ENCODE measurements around the gene HAPLN1.

Gene HAPLN1

DNA sequence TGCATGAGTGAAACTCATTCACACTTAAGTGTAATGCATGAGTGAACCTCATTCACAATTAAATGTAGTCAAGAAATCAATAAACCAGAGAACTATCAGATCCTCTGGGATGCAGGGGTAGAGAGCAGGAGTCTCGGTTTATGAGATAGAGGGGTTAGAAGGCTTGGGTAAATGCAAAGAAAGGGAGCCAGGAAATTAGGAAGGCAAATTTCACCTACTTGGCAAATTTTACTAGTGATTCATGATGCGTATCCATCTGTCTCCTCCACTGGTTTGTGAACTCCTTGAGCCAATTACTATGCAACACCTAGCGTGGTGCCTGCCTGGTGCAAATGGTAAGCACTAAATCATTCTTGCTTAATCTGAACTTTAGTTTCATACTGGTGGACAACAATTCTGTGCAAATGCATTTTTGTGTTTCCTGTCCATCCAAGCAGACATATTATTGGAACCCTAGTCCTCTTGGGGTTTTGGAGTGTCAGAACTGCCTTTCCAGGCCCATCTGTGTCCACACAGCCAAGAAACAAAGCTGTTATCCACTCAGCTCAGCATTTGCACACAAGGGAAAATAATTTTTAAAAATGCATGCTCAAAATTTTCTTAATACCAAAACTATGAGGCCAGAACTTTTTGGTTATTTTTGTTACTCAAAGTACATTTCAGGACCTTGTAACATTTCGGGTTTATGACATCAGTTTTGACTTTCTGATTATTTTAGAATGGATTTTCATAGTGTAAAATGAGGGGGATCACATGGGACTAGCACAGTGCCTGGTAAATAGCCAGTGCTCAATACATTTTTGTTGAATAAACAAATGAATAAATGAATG lies 5.2 kb downstream of the HAPLN1 start:
- DNase-seq: no peak

DNA sequence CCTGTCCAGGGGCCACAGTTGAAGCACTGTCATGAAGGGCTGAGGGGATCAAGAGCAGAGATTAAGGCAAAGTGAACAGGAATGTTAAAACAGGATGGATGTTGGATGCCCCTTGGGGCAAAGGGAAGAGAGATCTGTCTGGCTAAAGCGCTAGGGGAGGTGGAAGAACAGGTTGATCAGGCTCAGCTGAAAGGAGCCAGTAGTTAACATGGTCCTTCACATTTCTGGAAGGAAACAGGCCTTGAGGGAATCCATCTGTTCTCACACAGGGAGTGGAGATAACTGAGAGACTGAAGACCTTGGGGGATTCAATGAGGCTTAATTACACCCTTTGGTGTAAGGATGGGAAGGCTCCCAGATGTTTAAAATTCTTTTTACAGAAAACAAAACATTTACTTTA lies 5.8 kb downstream of the HAPLN1 start:
- no peak for DNase-seq

DNA sequence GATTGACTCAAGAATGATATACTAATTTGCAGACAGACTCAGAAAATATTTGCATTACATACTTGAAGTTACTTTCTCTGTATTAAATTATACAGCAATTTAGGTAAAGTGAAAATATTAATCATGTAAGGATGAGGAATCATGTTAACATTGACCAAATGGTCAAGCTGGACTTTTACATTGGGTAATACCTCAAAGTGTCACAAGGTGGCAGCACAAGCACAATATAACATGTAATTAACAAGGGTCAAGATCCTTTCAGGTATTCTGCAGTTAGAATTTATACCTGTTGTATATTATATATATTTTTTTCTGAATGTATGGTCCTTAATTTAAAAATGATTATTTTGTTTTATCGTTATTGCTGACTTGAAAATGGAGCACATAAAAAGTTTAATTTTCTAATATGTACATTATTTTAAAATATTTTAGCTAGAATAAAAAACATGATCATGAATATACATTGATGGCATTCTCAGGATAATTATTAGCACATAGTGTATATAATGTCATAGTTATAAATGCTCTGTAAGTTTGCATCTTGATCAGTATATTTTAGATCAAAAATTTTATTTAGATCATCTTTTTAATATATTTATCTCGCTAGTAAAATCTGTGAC lies 8.6 kb downstream of the HAPLN1 start:
- DNase-seq: peak; percentile 82

DNA sequence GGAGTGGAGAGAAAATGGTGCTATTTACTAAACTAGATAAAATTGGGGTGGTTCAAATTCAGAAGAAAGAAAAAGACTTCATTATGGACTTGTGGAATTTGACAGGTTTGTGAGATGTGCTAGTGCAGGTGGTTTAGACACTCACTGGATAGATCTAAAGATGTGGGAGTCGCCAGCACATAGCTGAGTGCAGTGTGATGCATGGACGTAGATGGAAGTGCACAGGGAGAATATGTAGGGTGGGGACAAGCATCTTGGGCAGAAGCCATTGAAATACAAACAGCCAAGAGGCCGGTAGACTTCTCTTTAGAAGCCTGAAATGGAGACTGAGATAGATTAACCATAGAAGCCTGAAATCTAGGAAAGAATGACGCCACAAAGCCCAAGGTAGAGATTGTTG lies 10.7 kb downstream of the HAPLN1 start:
- DNase-seq: no peak

DNA sequence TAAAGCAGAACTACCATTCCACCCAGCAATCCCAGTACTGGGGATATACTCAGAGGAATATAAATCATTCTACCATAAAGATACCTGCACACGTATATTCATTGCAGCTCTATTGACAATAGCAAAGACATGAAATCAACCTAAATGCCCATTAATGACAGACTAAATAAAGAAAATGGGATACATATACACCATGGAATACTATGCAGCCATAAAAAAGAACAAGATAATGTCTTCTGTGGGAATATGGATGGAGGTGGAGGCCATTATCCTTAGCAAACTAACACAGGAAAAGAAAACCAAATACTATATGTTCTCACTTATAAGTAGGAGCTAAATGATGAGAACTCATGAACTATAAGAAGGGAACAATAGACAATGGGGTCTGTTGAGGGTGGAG lies 12.5 kb downstream of the HAPLN1 start:
- no peak for DNase-seq

DNA sequence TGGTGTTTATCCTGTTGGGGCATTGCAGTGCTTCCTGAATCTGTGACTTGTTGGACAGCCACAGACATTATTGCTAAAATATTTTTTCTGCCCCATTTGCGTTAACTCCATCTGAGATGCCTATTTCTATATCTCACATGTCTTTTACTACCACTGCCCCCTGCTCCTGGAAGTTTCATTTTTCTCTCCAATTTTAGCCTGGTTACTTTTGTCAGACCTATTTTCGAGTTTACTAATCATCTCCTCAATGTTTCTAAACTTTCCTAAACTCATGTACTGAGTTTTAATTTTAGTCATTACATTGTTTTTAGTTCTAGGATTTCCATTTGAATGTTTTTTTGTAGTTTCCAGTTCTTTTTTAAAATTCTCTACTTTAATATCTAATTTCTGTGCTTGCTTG lies 17.6 kb downstream of the HAPLN1 start:
- DNase-seq: no peak

DNA sequence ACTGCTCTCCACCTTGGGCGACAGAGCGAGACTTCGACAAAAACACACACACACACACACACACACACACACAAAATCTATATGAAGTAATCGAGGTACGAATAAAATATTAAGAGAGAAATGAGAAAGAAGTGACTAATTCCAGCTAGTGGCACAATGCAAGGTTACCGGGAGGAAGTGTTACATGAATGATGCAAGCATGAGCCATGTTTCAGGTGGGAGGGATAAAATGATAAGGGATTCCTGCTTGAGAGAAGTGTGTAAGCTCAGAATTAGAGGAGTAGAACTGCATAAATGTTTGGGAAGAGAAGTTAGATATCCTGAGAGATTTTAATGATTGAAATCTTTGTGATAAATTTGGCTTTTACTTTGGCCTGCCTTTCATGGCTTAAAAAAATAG lies 18.8 kb downstream of the HAPLN1 start:
- DNase-seq: no peak

DNA sequence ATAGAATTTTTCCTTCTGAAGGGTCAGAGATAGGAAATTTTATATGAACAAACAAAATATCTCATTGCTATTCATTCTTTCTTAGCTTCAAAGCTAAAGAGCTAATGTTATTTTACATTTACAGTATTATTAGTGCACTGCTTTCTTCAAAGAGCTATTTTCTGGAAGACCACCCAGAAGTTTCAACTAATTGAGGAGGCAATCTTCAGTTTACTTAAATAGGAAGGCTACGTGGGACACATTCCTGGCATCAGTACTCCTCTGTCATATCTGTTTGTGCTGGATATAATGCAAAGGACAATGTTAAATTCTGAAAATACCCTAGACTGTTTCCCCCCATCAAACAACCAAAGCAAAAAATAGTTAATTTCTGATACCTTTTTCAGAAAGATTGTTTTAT lies 30.8 kb downstream of the HAPLN1 start:
- DNase-seq: no peak

DNA sequence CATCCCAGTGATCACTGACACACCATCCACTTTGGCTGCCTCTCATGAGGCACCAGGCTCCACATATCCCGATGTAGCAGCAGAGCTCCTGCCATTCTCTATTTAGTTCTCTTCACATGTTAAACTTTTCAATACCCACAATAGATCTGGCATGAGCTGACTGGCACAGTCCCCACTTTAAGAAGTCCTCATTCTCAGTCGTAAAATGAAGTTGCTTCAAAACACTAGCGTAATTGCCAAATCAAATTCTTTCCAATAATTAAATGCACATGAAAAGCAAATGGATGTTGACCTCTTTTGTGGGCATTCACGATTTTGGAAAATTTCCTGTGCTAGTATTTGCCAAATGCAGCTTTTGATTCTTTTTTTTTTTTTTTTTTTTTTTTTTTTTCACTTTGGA lies 32.4 kb downstream of the HAPLN1 start:
- DNase-seq: no peak

DNA sequence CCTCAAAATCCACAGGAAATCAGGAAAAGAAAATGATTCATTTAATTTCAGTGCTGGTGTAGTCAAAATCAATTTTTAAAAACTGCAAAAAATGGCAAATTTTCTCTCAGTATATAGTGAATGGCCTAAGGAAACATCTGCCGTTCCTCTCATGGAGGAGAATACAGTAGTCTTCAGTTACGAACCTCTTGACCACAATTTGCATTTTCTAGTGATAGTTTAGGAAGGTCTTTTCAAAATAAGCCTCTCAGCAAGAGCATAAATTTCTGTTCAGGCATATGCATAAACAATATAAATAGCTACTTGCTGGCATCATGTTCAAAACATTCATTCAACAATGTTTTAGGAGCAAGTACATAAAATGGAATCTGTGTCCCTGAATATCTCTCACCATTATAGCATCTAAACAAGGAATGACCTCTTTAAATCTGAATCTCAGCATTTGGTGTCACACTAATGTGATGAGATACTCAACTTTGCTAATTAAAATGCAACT lies 33.5 kb downstream of the HAPLN1 start:
- DNase-seq: no peak

DNA sequence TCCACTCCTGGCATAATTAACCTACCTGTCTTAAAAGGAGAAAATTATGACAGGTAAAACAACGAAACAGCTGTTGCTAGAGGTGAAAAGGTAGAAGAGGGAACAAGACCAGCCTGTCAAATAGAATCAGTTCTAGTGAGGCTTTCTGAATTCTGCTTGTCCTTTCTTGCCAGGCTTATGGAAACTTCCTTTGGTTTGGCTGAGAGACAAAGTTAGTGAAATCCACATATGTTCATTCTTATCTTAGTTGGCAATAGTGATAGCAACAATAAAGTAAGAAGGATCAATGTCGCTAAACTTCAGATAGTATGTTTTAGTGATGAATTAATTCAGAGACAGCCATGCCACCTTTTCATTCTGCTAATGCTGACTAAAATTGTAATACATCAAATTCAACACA lies 34.4 kb downstream of the HAPLN1 start:
- no peak for DNase-seq

DNA sequence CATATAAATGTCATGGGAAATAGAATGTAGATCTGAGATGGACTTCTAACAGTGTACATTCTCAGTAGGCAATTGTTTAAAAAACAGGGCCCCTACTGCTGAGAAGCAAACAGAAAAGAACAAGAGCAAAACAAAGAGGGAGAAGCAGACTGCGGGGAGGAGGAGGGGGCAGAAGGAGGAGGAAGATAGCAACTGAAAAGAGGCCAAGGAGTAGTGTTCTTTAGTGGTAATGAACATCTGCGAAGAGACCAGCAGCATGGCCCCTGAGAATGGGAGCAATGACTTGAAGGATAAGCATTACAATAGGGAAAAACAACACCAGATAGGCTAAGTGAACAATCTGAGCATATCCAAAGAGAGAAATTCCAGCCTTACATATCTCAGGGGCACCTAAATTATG lies 36.8 kb downstream of the HAPLN1 start:
- DNase-seq: no peak

DNA sequence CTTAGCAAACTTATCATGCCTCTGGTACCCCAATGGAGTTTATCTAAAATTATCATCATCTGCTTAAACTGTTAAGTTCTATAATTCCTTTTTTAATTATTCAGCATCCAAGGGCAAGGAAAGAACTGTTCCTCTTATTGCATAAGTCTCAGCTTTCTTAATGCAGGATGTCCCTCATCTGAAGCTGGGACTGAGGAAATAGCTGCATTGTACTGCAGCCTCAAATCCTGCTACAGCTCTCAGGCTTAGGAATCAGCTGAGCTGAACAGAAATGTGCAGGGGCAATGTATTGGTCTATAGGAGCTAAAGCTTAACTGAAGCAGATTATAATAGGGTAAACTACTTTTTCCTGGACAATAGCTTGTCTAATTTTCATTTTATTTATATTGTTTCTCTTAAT lies 48.0 kb downstream of the HAPLN1 start:
- DNase-seq: no peak

DNA sequence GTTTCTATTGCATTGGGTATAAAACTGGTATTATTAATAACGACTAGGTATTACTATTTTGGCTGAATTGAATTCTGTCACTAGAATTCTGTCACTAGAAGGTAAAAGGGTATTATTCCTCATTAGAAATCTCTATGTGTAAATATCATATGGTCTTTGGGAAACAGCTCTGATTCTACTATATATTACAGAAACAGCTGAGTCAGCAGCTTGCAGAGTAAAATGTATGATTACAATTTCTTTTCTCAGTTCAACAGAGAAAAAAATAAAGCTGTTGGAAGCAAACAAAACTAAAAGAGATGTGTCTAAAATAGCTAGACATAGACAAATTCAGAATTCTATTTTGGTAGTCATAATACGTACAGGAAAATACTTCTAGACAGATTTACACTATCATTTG lies 48.5 kb downstream of the HAPLN1 start:
- no peak for DNase-seq

DNA sequence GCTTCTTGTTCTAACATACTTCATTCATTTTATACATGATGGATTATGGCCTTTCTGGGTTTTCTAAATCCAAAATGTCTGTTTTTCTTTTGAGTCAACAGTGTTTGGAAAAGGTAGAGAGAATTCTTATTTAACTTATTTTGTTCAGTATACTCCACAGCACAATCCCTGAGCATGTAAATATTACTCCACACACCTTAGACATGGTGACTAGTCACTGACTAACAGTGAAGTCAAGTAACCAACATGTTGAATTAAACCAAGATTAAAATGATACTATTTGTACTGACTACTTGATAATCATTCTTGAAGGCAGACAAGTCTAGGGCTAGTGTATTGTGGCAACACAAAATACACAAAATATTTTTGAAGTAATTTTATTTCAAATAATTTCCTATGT lies 55.0 kb downstream of the HAPLN1 start:
- no peak for DNase-seq

DNA sequence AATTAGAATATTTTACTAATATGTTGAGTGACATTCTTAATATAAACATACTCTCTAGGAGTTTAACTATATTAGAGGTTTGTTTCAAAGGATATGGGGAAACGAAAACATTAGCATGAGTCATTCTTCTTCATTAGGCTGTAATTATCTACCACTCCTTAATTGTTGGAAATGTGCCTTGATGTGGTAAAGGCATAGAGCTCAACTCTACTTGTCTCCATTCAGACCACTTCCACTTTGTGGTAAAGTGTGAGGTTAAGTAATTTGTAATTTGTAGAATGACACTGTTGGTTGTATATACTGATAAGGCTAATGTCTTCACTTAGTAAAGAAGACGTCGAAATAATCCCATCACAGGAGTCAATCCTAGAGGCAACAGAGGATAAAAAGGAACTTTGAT lies 58.1 kb downstream of the HAPLN1 start:
- peak; percentile 43 for DNase-seq

DNA sequence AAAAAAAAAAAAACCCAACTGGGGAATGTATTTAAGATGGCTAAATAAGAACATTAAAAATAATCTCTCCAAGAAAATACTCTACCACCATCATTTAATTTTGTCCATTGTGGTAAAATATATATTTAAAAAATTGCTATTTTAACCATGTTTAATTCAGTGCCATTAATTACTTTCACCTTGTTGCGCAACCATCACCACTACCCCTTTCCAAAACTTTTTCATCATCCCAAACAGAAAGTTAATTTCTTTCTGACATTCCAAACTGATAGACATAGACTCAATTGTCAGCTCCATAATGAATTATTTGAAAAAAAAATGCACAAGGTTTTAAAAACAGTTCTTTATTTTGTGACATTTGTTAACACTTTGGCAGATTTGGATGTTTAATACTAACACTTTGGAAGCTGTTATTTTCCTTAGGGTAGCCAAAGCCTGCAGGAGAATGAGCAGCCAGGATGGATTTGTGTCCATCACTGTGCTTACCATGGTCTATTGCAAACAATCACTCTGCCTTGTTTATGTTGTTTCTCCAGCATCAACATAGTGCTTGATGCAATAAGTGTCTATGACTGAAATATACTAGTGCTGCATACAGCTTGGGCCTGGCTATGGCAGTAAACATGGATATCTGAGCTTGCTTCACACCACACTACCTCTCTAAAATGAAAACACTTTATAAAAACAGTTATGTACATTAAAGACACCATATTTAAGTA lies 62.7 kb downstream of the HAPLN1 start:
- no peak for DNase-seq

DNA sequence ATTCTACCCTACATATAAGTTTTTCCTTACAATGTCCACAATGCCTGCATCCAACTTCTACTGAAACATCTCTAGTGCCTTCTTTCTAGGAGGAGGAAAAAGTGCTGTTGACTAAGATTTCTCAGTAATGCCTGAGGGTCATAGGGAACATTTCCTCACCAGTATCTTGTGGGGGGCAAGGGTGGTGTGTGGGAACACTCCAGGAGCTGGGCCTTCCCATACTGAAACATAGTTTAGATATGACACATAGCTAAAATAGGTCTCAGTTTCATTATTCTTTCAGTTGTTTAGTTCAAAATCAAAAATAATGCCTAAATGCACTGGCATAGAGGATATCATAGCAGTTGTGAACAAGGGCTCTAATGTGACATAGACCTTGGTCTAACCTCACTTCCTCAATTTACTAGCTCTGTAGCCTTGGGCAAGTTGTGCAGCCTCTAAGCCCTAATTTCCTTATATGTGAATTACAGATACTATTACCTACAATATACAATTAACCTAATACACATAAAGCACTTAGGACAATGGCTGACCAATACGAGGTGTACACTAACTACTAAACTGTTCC lies 66.1 kb downstream of the HAPLN1 start:
- DNase-seq: peak; percentile 32

DNA sequence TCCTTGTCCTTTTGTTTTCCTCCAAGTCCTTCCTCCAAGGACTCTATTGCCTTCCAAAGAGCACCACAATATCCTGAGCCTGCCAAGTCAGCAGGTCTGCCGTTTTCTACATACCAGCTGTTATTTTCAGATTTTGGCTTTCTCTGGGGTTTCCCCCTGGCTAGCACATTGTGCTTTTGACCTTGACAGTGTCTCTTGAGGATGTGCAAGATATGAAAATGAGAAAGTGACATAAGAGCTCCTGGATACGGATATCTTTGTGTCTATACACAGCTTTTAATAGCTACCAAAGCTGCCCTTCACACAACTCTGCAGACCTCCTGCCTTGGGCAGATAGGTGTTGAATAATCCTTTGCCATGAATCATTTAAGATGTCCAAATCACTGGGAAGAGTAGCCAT lies 67.0 kb downstream of the HAPLN1 start:
- no peak for DNase-seq

DNA sequence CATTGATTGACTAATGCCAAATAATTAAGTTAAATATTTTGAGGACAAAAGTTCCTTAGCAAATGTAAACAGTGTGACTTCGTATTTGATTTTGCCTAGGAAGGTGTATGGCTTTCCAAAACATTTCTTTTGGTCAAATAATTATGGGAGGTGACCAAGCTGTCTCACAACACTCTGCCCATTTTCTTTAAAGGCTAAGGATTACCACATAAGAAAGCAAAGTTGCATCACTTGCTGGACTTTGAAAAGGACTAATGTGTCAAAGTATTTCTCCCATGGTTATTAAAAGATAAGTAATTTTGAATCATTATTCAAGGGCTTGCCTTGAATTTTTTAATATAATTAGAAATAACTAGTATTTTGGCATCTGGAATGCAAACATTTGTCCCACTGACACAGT lies 74.7 kb downstream of the HAPLN1 start:
- DNase-seq: peak; percentile 39

DNA sequence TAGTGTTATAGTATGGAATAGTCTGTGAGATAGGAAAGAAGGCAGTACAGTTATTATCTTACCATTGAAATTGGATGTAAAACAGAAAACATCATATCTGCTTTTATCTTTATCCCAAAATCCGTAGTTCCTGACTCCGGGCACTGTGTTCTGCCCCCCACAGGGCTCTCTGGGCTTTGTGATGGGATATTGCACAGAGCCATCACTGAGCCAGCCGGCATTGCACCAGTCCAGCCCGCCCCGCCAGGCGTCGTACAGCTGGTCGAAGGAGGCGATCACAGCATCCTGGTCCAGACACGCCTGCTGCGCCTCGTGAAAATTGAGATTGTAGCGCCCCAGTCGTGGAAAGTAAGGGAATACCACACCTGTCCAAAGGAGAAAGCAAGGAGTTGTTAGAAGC lies 76.4 kb downstream of the HAPLN1 start:
- no peak for DNase-seq

DNA sequence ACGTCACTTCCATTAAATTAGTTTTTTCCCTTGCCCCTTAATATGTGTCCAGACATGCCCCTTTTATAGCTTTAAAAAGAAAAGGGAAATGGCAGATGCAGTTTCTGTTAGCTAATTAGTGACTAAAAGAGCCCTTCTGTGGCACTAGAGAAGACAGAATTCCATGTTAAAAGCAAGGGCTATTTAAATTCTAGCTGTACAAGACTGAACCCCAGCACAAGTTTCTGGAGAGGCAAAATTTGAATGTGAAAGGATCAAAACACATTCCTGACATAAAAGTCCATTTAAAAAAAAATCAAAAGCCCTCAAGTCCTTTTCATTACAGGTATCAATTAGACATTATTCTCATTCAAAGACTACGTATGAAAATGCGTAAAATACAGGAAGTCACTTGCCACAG lies 78.7 kb downstream of the HAPLN1 start:
- no peak for DNase-seq

DNA sequence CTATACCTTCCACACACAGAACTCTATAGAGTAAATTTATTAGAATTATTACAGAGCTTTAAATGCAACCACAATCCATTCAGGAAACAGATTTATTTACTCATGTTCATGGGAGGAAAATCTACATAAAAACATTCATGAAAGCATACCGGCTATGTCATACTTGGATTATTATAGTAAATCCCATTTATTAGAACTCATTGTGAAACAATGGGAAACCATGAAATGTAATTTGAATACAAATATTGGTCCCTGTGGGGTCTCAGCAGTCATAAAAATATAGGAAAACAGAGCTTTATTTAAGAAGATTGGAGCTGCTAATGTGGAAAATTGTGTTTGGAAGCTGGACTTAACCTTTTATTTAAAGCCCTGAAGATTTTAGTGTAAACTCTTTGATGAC lies 80.7 kb downstream of the HAPLN1 start:
- no peak for DNase-seq

DNA sequence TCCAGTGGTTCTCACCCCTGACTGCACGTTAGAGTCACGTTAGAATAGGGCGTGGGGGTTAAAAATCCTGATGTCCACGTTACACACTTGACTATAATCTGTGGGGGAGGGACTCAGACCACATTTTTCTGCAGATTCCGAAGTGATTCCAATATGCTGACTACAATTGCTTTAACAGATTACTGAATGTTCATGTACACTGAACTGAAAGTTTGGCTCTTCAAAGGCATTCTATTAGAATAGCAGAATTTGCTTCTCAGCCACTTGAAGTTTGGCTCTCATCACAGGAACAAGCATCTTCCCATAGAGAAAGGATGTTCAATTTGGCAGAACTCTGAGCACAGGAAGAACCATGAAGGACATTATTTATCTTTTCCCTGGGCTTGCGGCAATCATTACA lies 84.5 kb downstream of the HAPLN1 start:
- no peak for DNase-seq
